Natural killer cell (primary cell): ENCODE results near the gene DOCK1. TPM values are rescaled to one million over a fixed set of nuclear protein-coding genes. Genes with fewer than 3 reads are reported as not detected.

Source experiments
- ATAC-seq, 3 donors: fragments of 150-1000 bp in 2 of 3; fragments of 200-7000 bp in 1 of 3; cut with Tn5 transposase; 1 replicate in 1 of 3; 2 replicates in 2 of 3; pipeline ENCODE4 v1.10.0; 2021; ENCODE audit warnings: mild to moderate bottlenecking in 2 of 3, moderate library complexity in 2 of 3
- DNase-seq, 2 donors: peaks; one replicate each; pipeline versions ENCODE4 v3.0.0 to v3.0.0-alpha.2; 2013 to 2021; ENCODE audit warnings: mixed read lengths in 1 of 2
- H3K27ac ChIP-seq: one replicate; pipeline ENCODE4 v1.5.1; 2013; ENCODE audit warnings: mild to moderate bottlenecking, low read length
- H3K27me3 ChIP-seq: one replicate; pipeline ENCODE4 v1.6.1; 2013; ENCODE audit warnings: low read length; ENCODE audit not compliant: control insufficient read depth, insufficient read depth
- H3K36me3 ChIP-seq: one replicate; pipeline ENCODE4 v1.6.1; 2013; ENCODE audit warnings: low read length; ENCODE audit not compliant: control insufficient read depth, insufficient read depth
- H3K4me1 ChIP-seq: one replicate; pipeline ENCODE4 v1.6.1; 2013; ENCODE audit warnings: low read length; ENCODE audit not compliant: control insufficient read depth, insufficient read depth
- H3K4me3 ChIP-seq: one replicate; pipeline ENCODE4 v1.5.1; 2013; ENCODE audit warnings: low read length
- H3K9me3 ChIP-seq: one replicate; pipeline ENCODE4 v1.6.1; 2013; ENCODE audit warnings: low read length; ENCODE audit not compliant: control insufficient read depth, insufficient read depth
- H3K27ac Mint-ChIP-seq, 2 donors: one replicate each; pipeline ENCODE4 v1.8.0; 2022; ENCODE audit warnings: mild to moderate bottlenecking in 2 of 2, mixed read lengths in 2 of 2, moderate library complexity in 1 of 2
- H3K27me3 Mint-ChIP-seq, 2 donors: one replicate each; pipeline ENCODE4 v1.8.0; 2022; ENCODE audit warnings: low read depth in 2 of 2, mixed read lengths in 2 of 2
- H3K36me3 Mint-ChIP-seq: one replicate; pipeline ENCODE4 v1.8.0; 2022; ENCODE audit warnings: mixed read lengths
- H3K4me1 Mint-ChIP-seq, 2 donors: one replicate each; pipeline ENCODE4 v1.8.0; 2022; ENCODE audit warnings: mixed read lengths in 2 of 2
- H3K4me3 Mint-ChIP-seq: one replicate; pipeline ENCODE4 v1.8.0; 2022; ENCODE audit warnings: mild to moderate bottlenecking, moderate library complexity, mixed read lengths
- H3K9me3 Mint-ChIP-seq, 2 donors: one replicate each; pipeline ENCODE4 v1.8.0; 2022; ENCODE audit warnings: mixed read lengths in 2 of 2
- CTCF ChIP-seq: fragments of 200-600 bp; IDR thresholded peaks from one replicate; pipeline ENCODE4 v1.8.0; 2022; ENCODE audit warnings: antibody characterized with exemption
- WGBS: methylation state at CpG from one replicate; pipeline ENCODE4 v1.1.7; 2013; ENCODE audit warnings: missing lambda C conversion rate; ENCODE audit not compliant: insufficient coverage; 5-methylcytosine and 5-hydroxymethylcytosine counted together
- intact Hi-C: fragments of 100-400 bp; cut with micrococcal nuclease; formaldehyde crosslinking; loops from one replicate; pipeline ENCODE4 v1.14.2; 2022
- total RNA-seq, 4 donors: library from RNA; stranded (reverse); fragments of 120-200 nt in 1 of 4; gene quantifications; one replicate each; pipeline versions ENCODE4 v1.2.3 to v1.2.4, GENCODE V29; 2013 to 2022

The DOCK1 gene
- total RNA-seq, 3 donors from 2014 or later (not counting 1 experiment from before 2014, with no cell fraction given): 0.07 to 0.12 (median 0.08) TPM

DNA sequence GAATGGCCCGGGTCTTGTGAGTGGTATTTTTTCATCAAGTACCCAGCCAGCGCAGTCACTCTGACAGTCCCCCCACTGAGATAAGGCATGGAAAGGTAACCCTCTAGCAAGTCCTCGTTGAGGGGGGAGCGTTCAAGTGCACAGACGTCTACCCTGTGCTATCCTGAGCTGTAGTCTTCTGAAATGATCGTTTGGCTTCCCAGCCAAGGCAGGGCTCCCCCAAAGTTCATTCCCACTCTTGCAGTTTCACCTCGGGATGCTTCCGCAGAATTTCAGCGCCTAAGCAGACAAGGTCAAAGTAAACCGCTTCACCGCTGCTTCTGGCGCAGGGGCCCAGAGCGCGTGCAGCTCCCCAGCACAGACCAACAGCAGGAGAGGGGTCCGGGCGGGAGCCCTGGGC, 289.4 kb downstream of the DOCK1 start:
- Mint-ChIP-seq H3K36me3 (no peaks in the 10 kb centered on the region), H3K27ac (no peak overlapping the region), H3K4me3 (no peak overlapping the region), H3K9me3 (no peaks in the 10 kb centered on the region), H3K27me3 (peaks cover 54 to 68% of the 10 kb centered on the region in 2 donors), H3K4me1 (no peaks in the 10 kb centered on the region)
- Histone ChIP-seq H3K27ac (no peak overlapping the region), H3K9me3 (no peaks in the 10 kb centered on the region), H3K27me3 (no peaks in the 10 kb centered on the region), H3K4me1 (no peaks in the 10 kb centered on the region), H3K4me3 (no peak overlapping the region), H3K36me3 (no peaks in the 10 kb centered on the region)
- no peak for ATAC-seq
- no peak for DNase-seq
- 53% methylated on average over 16 of the region's 16 CpGs for WGBS
- no peak for TF ChIP-seq CTCF
- intact Hi-C loops: no loop called here

- Histone ChIP-seq H3K9me3 (no peaks in the 10 kb centered on the region), H3K27ac (no peak overlapping the region), H3K4me1 (no peaks in the 10 kb centered on the region), H3K36me3 (no peaks in the 10 kb centered on the region), H3K27me3 (no peaks in the 10 kb centered on the region), H3K4me3 (no peak overlapping the region)
- DNase-seq: no peak
- no peaks in the 10 kb centered on the region for H3K9me3 Mint-ChIP-seq
- no peak for ATAC-seq
- no peak for TF ChIP-seq CTCF
- no peak overlapping the region for H3K27ac Mint-ChIP-seq
- 3% methylated on average over 28 of the region's 28 CpGs for WGBS
- peaks cover 50 to 72% of the 10 kb centered on the region in 2 donors for H3K27me3 Mint-ChIP-seq
- H3K4me3 Mint-ChIP-seq: no peak overlapping the region
- H3K36me3 Mint-ChIP-seq: no peaks in the 10 kb centered on the region
- intact Hi-C loops: no loop called here
- H3K4me1 Mint-ChIP-seq: no peaks in the 10 kb centered on the region
These were observed 289.8 kb downstream of the DOCK1 start for GRCh38 chr10:127195041-127195506.

GRCh38 chr10:127195571-127196281, 290.5 kb downstream of the DOCK1 start:
- no peak for DNase-seq
- no peak for ATAC-seq
- intact Hi-C loops: no loop called here
- Histone ChIP-seq H3K9me3 (no peaks in the 10 kb centered on the region), H3K27me3 (no peaks in the 10 kb centered on the region), H3K4me1 (no peaks in the 10 kb centered on the region), H3K27ac (no peak overlapping the region), H3K36me3 (no peaks in the 10 kb centered on the region), H3K4me3 (no peak overlapping the region)
- Mint-ChIP-seq H3K4me1 (no peaks in the 10 kb centered on the region), H3K9me3 (no peaks in the 10 kb centered on the region), H3K27ac (no peak overlapping the region), H3K4me3 (no peak overlapping the region), H3K36me3 (no peaks in the 10 kb centered on the region), H3K27me3 (peaks cover 45 to 71% of the 10 kb centered on the region in 2 donors)
- 2% methylated on average over 91 of the region's 91 CpGs for WGBS
- no peak for TF ChIP-seq CTCF
